OCI-LY3 (cell line): ENCODE results near the gene WWOX.

Experiments used
- EZH2phosphoT487 ChIP-seq: fragments of 200-600 bp; shearing (Covaris generic); IDR thresholded peaks from 2 replicates; pipeline ENCODE4 v1.6.1; 2018; ENCODE audit warnings: antibody characterized with exemption, mixed run types, low read depth
- TF ChIP-seq, protein P1 (sequence below): fragments of 200-600, 300-600 bp; sonication (generic); IDR thresholded peaks from 2 replicates; pipeline ENCODE4 v1.5.1; 2014; ENCODE audit warnings: antibody characterized with exemption, low read length, low read depth

DNA sequence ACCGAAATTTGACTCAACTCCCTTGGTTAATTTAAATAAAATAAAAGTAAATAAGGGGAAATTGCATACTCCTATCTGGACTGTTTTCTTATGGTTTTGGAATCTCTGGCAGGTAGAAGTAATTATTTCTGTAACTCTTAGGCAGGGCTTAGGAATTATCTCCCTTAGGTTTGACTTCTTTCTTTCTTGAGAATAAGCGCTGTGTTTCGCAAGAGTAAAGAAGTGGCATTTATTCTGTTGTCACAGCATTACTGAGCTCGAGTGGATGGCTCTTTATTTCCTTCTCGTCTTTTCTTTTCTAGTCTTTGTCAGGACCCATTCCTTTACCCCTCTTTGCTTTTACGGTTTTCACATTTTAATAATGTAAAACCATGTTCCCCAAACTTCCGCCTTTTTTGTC, 633.2 kb downstream of the WWOX start:
- TF ChIP-seq, protein P1, sequence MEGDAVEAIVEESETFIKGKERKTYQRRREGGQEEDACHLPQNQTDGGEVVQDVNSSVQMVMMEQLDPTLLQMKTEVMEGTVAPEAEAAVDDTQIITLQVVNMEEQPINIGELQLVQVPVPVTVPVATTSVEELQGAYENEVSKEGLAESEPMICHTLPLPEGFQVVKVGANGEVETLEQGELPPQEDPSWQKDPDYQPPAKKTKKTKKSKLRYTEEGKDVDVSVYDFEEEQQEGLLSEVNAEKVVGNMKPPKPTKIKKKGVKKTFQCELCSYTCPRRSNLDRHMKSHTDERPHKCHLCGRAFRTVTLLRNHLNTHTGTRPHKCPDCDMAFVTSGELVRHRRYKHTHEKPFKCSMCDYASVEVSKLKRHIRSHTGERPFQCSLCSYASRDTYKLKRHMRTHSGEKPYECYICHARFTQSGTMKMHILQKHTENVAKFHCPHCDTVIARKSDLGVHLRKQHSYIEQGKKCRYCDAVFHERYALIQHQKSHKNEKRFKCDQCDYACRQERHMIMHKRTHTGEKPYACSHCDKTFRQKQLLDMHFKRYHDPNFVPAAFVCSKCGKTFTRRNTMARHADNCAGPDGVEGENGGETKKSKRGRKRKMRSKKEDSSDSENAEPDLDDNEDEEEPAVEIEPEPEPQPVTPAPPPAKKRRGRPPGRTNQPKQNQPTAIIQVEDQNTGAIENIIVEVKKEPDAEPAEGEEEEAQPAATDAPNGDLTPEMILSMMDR: no peak
- no peak for TF ChIP-seq EZH2phosphoT487
